Colon (tissue), 2 donors: ENCODE data around the gene ANP32A.
"Not testable (repeated sequence)": the region's sequence is repeated elsewhere in the genome, so short reads cannot be mapped to it uniquely, and the experiment has no call there.

Source experiments
- FAIRE-seq: peaks from 2 replicates; lab custom pipeline; 2012; peaks lifted over from hg19 to GRCh38; lab: Jason Lieb, UNC
- donor health status: control.
- donor health status: control.

Gene ANP32A

GRCh38 chr15:68781766-68782588, 38.7 kb downstream of the ANP32A start:
- FAIRE-seq = no peak

- FAIRE-seq = no peak
Measured at GRCh38 chr15:68781217-68781616, 39.5 kb downstream of the ANP32A start.

- no peak for FAIRE-seq
Measured at GRCh38 chr15:68778876-68779275, 41.8 kb downstream of the ANP32A start.

- no peak for FAIRE-seq
Measured at GRCh38 chr15:68776477-68777270, 44.0 kb downstream of the ANP32A start.

- FAIRE-seq = no peak
Measured at GRCh38 chr15:68775671-68776476, 44.8 kb downstream of the ANP32A start.

GRCh38 chr15:68775236-68775577, 45.5 kb downstream of the ANP32A start:
- no peak for FAIRE-seq

- no peak for FAIRE-seq
Measured at GRCh38 chr15:68774521-68775235, 46.0 kb downstream of the ANP32A start.

GRCh38 chr15:68774120-68774519, 46.6 kb downstream of the ANP32A start:
- FAIRE-seq = no peak

- FAIRE-seq = no peak
Measured at GRCh38 chr15:68773036-68773435, 47.7 kb downstream of the ANP32A start.

- FAIRE-seq = no peak
Measured at GRCh38 chr15:68770216-68770615, 50.5 kb downstream of the ANP32A start.

GRCh38 chr15:68769702-68770101, 51.0 kb downstream of the ANP32A start:
- no peak for FAIRE-seq

- no peak for FAIRE-seq
Measured at GRCh38 chr15:68768321-68768720, 52.4 kb downstream of the ANP32A start.

GRCh38 chr15:68767833-68768232, 52.9 kb downstream of the ANP32A start:
- FAIRE-seq = no peak

GRCh38 chr15:68765602-68766368, 54.9 kb downstream of the ANP32A start:
- no peak for FAIRE-seq

GRCh38 chr15:68764090-68764489, 56.6 kb downstream of the ANP32A start:
- FAIRE-seq = no peak

GRCh38 chr15:68763063-68763462, 57.6 kb downstream of the ANP32A start:
- FAIRE-seq = no peak

GRCh38 chr15:68759982-68760579, 60.6 kb downstream of the ANP32A start:
- FAIRE-seq = not testable (repeated sequence)

GRCh38 chr15:68755731-68756130, 65.0 kb downstream of the ANP32A start:
- no peak for FAIRE-seq

GRCh38 chr15:68751622-68752021, 69.1 kb downstream of the ANP32A start:
- FAIRE-seq = no peak

- FAIRE-seq = no peak
Measured at GRCh38 chr15:68749793-68750192, 70.9 kb downstream of the ANP32A start.

- no peak for FAIRE-seq
Measured at GRCh38 chr15:68749365-68749764, 71.3 kb downstream of the ANP32A start.
